ENCODE data around the gene ADI1. TPM values are rescaled to one million over a fixed set of nuclear protein-coding genes. Genes with fewer than 3 reads are reported as not detected.

The ADI1 gene
- total RNA-seq, 4 donors from 2014 or later: 44.1 to 110 (median 78.1) TPM

DNA sequence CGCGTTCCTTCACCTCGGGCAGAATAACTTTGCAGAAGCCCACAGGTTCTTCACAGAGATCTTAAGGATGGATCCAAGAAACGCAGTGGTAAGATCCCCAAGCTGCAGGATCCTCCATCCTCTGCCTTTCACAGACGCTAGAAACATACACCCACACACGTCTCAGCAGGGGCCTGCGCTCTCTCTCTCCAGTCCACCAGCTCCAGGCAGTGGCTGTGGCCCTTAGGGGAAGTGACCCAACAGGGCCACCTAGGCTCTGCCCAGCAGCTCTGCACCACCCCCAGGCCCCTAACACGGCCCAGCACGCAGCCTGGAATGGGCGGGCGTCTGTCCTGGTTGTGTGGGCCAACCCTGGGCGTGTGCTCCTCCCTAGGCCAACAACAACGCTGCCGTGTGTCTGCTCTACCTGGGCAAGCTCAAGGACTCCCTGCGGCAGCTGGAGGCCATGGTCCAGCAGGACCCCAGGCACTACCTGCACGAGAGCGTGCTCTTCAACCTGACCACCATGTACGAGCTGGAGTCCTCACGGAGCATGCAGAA lies 40.4 kb downstream of the ADI1 start:
- Histone ChIP-seq H3K4me3 (no peak overlapping the region), H3K27ac (no peak overlapping the region), H3K4me1 (peaks cover 0 to 8% (median 4%) of the 10 kb centered on the region in 4 donors), H3K36me3 (peaks cover 0 to 4% (median 0%) of the 10 kb centered on the region in 4 donors), H3K27me3 (no peaks in the 10 kb centered on the region), H3K9me3 (no peaks in the 10 kb centered on the region)
- no peak for DNase-seq
- 88 to 100% methylated on average over 1 to 19 of the region's 19 CpGs for WGBS, 2 donors (ENCODE audit: low coverage in 1 of 2)
- intact Hi-C loops (cut with DNase I; ENCODE audit: low total_unique reads) (no loop called here), in situ Hi-C loops (cut with MboI; ENCODE audit: low pct_ligation_motif_present in 1 of 4, low pct_unique_long_range_greater_than_20kb in 1 of 4, low sequenced_read_pairs in 3 of 4) (no loop called here)
- TF ChIP-seq, protein P1, sequence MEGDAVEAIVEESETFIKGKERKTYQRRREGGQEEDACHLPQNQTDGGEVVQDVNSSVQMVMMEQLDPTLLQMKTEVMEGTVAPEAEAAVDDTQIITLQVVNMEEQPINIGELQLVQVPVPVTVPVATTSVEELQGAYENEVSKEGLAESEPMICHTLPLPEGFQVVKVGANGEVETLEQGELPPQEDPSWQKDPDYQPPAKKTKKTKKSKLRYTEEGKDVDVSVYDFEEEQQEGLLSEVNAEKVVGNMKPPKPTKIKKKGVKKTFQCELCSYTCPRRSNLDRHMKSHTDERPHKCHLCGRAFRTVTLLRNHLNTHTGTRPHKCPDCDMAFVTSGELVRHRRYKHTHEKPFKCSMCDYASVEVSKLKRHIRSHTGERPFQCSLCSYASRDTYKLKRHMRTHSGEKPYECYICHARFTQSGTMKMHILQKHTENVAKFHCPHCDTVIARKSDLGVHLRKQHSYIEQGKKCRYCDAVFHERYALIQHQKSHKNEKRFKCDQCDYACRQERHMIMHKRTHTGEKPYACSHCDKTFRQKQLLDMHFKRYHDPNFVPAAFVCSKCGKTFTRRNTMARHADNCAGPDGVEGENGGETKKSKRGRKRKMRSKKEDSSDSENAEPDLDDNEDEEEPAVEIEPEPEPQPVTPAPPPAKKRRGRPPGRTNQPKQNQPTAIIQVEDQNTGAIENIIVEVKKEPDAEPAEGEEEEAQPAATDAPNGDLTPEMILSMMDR (IDR thresholded peaks at IDR 0.05): no peak
- TF ChIP-seq EP300 (IDR thresholded peaks at IDR 0.05; ENCODE audit: low read depth): no peak
- no peak for TF ChIP-seq POLR2AphosphoS5 (IDR thresholded peaks at IDR 0.05)
- TF ChIP-seq POLR2A (IDR thresholded peaks at IDR 0.05): no peak

DNA sequence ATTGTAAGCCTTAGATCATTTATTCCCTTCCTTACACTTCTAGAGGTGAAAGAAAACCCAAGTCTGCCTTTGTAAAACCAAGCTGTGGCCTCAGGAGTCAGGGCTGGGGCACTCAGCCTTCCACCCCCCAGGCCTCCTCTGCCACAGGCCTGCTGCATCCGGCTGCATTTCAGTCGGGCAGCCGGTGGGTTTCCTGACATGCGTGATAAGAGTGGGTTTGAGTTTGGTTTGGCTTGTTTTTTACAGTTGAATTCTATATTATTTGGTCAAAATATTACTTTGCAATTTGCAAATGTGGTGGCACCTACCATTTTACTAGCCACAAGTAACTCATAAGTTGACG lies 42.4 kb downstream of the ADI1 start:
- Histone ChIP-seq H3K36me3 (peaks cover 0 to 19% (median 0%) of the 10 kb centered on the region in 4 donors), H3K27ac (no peak overlapping the region), H3K4me3 (no peak overlapping the region), H3K4me1 (peaks cover 0 to 8% (median 4%) of the 10 kb centered on the region in 4 donors), H3K27me3 (no peaks in the 10 kb centered on the region), H3K9me3 (no peaks in the 10 kb centered on the region)
- in situ Hi-C loops (cut with MboI; ENCODE audit: low pct_ligation_motif_present in 1 of 4, low pct_unique_long_range_greater_than_20kb in 1 of 4, low sequenced_read_pairs in 3 of 4) (no loop called here), intact Hi-C loops (cut with DNase I; ENCODE audit: low total_unique reads) (no loop called here)
- DNase-seq: no peak
- WGBS, 2 donors (ENCODE audit: low coverage in 1 of 2): 70 to 87% methylated on average over 4 to 5 of the region's 5 CpGs
- TF ChIP-seq, protein P1 (IDR thresholded peaks at IDR 0.05): no peak
- TF ChIP-seq POLR2AphosphoS5 (IDR thresholded peaks at IDR 0.05) (no peak), POLR2A (IDR thresholded peaks at IDR 0.05) (no peak), EP300 (IDR thresholded peaks at IDR 0.05; ENCODE audit: low read depth) (no peak)

DNA sequence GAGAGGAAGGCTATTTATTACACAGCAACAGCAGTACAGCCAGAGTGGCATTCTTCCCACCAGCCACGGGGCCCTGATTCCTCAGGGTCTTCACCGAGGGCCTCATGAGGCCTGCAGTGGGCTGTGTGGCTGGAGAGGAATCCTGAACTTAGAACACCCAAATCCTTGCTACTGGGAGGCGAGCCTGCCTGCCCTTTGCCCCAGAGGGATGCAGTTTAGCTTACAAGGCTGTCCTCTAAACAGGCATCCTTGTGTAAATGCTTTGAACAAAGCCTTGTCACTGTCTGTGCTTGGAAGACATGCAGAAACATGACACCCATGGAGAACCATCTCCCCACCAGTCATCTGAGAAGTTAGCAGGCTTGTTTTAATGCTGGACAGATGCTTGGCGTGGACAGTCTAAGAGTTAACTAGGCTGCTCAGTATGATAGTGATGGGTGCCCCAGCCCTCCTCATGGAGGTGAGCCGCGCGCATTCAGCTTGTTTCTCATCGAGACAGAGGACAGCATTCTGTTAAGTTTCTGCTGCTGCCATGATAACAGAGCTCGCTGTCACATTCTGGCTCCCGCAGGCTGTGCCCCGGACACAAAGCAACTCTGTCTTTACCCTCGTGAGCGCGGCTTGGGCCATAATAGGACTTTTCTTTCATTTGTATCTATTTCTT lies 42.9 kb downstream of the ADI1 start:
- DNase-seq: no peak
- TF ChIP-seq POLR2AphosphoS5 (IDR thresholded peaks at IDR 0.05): no peak
- TF ChIP-seq, protein P1 (IDR thresholded peaks at IDR 0.05): no peak
- TF ChIP-seq POLR2A (IDR thresholded peaks at IDR 0.05): no peak
- TF ChIP-seq EP300 (IDR thresholded peaks at IDR 0.05; ENCODE audit: low read depth): no peak
- intact Hi-C loops (cut with DNase I; ENCODE audit: low total_unique reads): no loop called here
- peaks cover 0 to 19% (median 0%) of the 10 kb centered on the region in 4 donors for H3K36me3 ChIP-seq
- H3K27ac ChIP-seq: no peak overlapping the region
- no peaks in the 10 kb centered on the region for H3K27me3 ChIP-seq
- H3K9me3 ChIP-seq: no peaks in the 10 kb centered on the region
- in situ Hi-C loops (cut with MboI; ENCODE audit: low pct_ligation_motif_present in 1 of 4, low pct_unique_long_range_greater_than_20kb in 1 of 4, low sequenced_read_pairs in 3 of 4): no loop called here
- H3K4me3 ChIP-seq: no peak overlapping the region
- 77 to 80% methylated on average over 7 to 14 of the region's 14 CpGs for WGBS, 2 donors (ENCODE audit: low coverage in 1 of 2)
- peaks cover 0 to 8% (median 4%) of the 10 kb centered on the region in 4 donors for H3K4me1 ChIP-seq

DNA sequence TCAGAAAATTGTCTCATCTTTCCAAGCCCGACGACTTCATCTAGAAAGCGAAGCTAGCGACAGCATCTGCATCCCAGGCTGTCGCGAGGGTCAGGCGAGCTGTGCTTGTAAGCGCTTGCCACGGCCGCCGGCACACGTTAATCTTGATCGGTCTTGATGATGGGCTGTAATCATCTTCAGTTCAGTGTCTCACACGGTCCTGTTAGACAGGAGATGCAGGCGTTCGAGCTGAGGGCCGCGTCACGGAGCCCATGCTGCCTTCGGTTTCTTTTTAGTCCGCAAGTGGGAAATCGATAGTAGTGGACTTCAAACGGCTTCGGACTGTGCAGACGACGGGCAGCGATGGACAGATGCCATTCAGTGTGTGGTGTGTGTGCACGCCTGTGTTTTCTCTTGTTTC lies 43.6 kb downstream of the ADI1 start:
- no peaks in the 10 kb centered on the region for H3K9me3 ChIP-seq
- DNase-seq: no peak
- H3K27me3 ChIP-seq: no peaks in the 10 kb centered on the region
- H3K36me3 ChIP-seq: peaks cover 0 to 23% (median 0%) of the 10 kb centered on the region in 4 donors
- no peak overlapping the region for H3K4me3 ChIP-seq
- no peak overlapping the region for H3K27ac ChIP-seq
- intact Hi-C loops (cut with DNase I; ENCODE audit: low total_unique reads) (no loop called here), in situ Hi-C loops (cut with MboI; ENCODE audit: low pct_ligation_motif_present in 1 of 4, low pct_unique_long_range_greater_than_20kb in 1 of 4, low sequenced_read_pairs in 3 of 4) (no loop called here)
- WGBS, 2 donors (ENCODE audit: low coverage in 1 of 2): 94% methylated on average over 28 of the region's 28 CpGs; no CpG with 5 or more reads in 1 of the 2 donors
- no peak for TF ChIP-seq POLR2A (IDR thresholded peaks at IDR 0.05)
- TF ChIP-seq EP300 (IDR thresholded peaks at IDR 0.05; ENCODE audit: low read depth): no peak
- no peak for TF ChIP-seq POLR2AphosphoS5 (IDR thresholded peaks at IDR 0.05)
- TF ChIP-seq, protein P1 (IDR thresholded peaks at IDR 0.05): no peak
- peaks cover 0 to 8% (median 4%) of the 10 kb centered on the region in 4 donors for H3K4me1 ChIP-seq

All from transverse colon (tissue), 4 donors.